ENCODE data around the gene KLF16. TPM values are rescaled to one million over a fixed set of nuclear protein-coding genes. Genes with fewer than 3 reads are reported as not detected.

The KLF16 gene
- total RNA-seq, 1 donor from 2014 or later, result 15.2 TPM

- TF ChIP-seq CTCF (IDR thresholded peaks at IDR 0.05), result no peak
- Histone ChIP-seq H3K27ac (no peak overlapping the region), H3K9me3 (no peaks in the 10 kb centered on the region), H3K4me1 (peaks cover 10 to 37% of the 10 kb centered on the region in 2 donors), H3K4me3 (no peak overlapping the region), H3K36me3 (peaks cover 3 to 8% of the 10 kb centered on the region in 2 donors), H3K27me3 (no peaks in the 10 kb centered on the region)
- DNase-seq (ENCODE audit: low spot score in 2 of 2), result no peak
- intact Hi-C loops (cut with DNase I), result no loop called here
Observed at GRCh38 chr19:1843116-1843515, 20.3 kb downstream of the KLF16 start.

- Histone ChIP-seq H3K9me3 (no peaks in the 10 kb centered on the region), H3K27ac (no peak overlapping the region), H3K4me1 (peaks cover 4 to 25% of the 10 kb centered on the region in 2 donors), H3K4me3 (no peak overlapping the region), H3K27me3 (no peaks in the 10 kb centered on the region), H3K36me3 (peaks cover 3 to 8% of the 10 kb centered on the region in 2 donors)
- no peak for TF ChIP-seq CTCF (IDR thresholded peaks at IDR 0.05)
- intact Hi-C loops (cut with DNase I), result no loop called here
- DNase-seq (ENCODE audit: low spot score in 2 of 2), result no peak
Observed at GRCh38 chr19:1841209-1841924, 22.0 kb downstream of the KLF16 start.

GRCh38 chr19:1840541-1841115, 22.8 kb downstream of the KLF16 start:
- peaks cover 3 to 8% of the 10 kb centered on the region in 2 donors for H3K36me3 ChIP-seq
- intact Hi-C loops (cut with DNase I), result no loop called here
- DNase-seq (ENCODE audit: low spot score in 2 of 2), result no peak
- H3K4me3 ChIP-seq, result no peak overlapping the region
- no peak overlapping the region for H3K27ac ChIP-seq
- H3K9me3 ChIP-seq, result no peaks in the 10 kb centered on the region
- no peaks in the 10 kb centered on the region for H3K27me3 ChIP-seq
- peaks cover 0 to 18% of the 10 kb centered on the region in 2 donors for H3K4me1 ChIP-seq
- no peak for TF ChIP-seq CTCF (IDR thresholded peaks at IDR 0.05)

GRCh38 chr19:1839658-1840540, 23.5 kb downstream of the KLF16 start:
- Histone ChIP-seq H3K4me1 (peaks cover 0 to 10% of the 10 kb centered on the region in 2 donors), H3K27me3 (no peaks in the 10 kb centered on the region), H3K27ac (no peak overlapping the region), H3K36me3 (peaks cover 0 to 3% of the 10 kb centered on the region in 2 donors), H3K4me3 (no peak overlapping the region), H3K9me3 (no peaks in the 10 kb centered on the region)
- no peak for DNase-seq (ENCODE audit: low spot score in 2 of 2)
- intact Hi-C loops (cut with DNase I), result no loop called here
- no peak for TF ChIP-seq CTCF (IDR thresholded peaks at IDR 0.05)

GRCh38 chr19:1837625-1838105, 25.7 kb downstream of the KLF16 start:
- no peaks in the 10 kb centered on the region for H3K27me3 ChIP-seq
- TF ChIP-seq CTCF (IDR thresholded peaks at IDR 0.05), result peak; percentile 45 to 85 (median 79)
- no peak for DNase-seq (ENCODE audit: low spot score in 2 of 2)
- no peak overlapping the region for H3K27ac ChIP-seq
- no peaks in the 10 kb centered on the region for H3K4me1 ChIP-seq
- no peak overlapping the region for H3K4me3 ChIP-seq
- H3K9me3 ChIP-seq, result no peaks in the 10 kb centered on the region
- intact Hi-C loops (cut with DNase I), result no loop called here
- no peaks in the 10 kb centered on the region for H3K36me3 ChIP-seq
